Gastrocnemius medialis (tissue), 4 donors: ENCODE results near the gene RAET1E.

Experiments used
- POLR2A ChIP-seq, 2 donors: fragments of 450-650 bp; IDR thresholded peaks; one replicate each; pipeline ENCODE4 v1.6.1; 2017; ENCODE audit warnings: antibody characterized with exemption in 2 of 2, mild to moderate bottlenecking in 2 of 2, moderate library complexity in 2 of 2
- TF ChIP-seq, protein P1 (sequence below), 5 experiments: fragments of 450-650 bp in 3 of 5; fragments of 200-600 bp in 2 of 5; sonication (generic) in 2 of 5; IDR thresholded peaks in 4 of 5; conservative IDR thresholded peaks in 1 of 5; 1 replicate in 4 of 5; 2 replicates in 1 of 5; pipeline ENCODE4 v1.5.1; 2016 to 2019; ENCODE audit warnings: antibody characterized with exemption in 5 of 5, mild to moderate bottlenecking in 3 of 5, moderate library complexity in 3 of 5

DNA sequence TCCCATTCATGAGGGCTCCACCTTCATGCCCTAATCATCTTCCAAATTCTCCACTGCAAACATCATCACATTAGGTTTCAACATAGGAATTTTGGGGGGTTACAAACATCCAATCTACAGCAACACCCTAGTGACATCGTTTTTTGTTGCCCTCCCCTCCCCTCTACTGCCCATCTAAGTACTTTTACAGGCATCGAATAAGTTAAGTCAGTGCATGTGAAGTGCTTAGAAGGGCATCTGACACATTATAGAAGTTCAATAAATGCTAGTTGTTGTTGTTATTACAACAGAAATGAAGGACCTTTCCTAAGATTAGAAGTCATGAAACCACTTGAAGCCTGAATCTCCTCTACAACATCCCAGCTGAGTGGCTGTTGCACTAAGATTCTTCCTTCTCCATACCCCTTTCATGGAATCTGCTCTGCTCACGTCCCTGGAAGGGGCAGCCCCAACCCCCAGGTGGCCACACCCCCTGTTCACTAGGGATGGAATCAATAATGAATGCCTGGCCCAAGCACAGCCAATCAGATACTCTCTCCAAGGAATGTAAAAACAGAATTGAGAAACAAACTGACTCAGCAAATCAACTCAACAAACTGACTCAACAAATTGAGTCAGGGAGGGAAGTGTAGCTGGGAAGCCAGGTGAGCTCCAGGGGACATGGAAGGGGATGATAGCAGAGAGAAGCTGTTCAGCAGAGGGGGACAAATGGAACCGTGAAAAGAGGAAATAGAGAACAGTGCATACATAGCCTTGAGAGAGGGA lies 29.9 kb downstream of the RAET1E start:
- TF ChIP-seq, protein P1, sequence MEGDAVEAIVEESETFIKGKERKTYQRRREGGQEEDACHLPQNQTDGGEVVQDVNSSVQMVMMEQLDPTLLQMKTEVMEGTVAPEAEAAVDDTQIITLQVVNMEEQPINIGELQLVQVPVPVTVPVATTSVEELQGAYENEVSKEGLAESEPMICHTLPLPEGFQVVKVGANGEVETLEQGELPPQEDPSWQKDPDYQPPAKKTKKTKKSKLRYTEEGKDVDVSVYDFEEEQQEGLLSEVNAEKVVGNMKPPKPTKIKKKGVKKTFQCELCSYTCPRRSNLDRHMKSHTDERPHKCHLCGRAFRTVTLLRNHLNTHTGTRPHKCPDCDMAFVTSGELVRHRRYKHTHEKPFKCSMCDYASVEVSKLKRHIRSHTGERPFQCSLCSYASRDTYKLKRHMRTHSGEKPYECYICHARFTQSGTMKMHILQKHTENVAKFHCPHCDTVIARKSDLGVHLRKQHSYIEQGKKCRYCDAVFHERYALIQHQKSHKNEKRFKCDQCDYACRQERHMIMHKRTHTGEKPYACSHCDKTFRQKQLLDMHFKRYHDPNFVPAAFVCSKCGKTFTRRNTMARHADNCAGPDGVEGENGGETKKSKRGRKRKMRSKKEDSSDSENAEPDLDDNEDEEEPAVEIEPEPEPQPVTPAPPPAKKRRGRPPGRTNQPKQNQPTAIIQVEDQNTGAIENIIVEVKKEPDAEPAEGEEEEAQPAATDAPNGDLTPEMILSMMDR (IDR thresholded peaks at IDR 0.05 in 4 of 5, conservative IDR thresholded peaks at IDR 0.05 in 1 of 5), result no peak
- no peak for TF ChIP-seq POLR2A (IDR thresholded peaks at IDR 0.05)
